ENCODE data around the gene NKAPD1. TPM values are rescaled to one million over a fixed set of nuclear protein-coding genes. Genes with fewer than 3 reads are reported as not detected.

Gene NKAPD1
- total RNA-seq, 1 donor from 2014 or later, result 24.5 TPM

- no peaks in the 10 kb centered on the region for H3K27me3 ChIP-seq (ENCODE audit: control insufficient read depth, insufficient read depth, low read length)
- TF ChIP-seq, protein P1, sequence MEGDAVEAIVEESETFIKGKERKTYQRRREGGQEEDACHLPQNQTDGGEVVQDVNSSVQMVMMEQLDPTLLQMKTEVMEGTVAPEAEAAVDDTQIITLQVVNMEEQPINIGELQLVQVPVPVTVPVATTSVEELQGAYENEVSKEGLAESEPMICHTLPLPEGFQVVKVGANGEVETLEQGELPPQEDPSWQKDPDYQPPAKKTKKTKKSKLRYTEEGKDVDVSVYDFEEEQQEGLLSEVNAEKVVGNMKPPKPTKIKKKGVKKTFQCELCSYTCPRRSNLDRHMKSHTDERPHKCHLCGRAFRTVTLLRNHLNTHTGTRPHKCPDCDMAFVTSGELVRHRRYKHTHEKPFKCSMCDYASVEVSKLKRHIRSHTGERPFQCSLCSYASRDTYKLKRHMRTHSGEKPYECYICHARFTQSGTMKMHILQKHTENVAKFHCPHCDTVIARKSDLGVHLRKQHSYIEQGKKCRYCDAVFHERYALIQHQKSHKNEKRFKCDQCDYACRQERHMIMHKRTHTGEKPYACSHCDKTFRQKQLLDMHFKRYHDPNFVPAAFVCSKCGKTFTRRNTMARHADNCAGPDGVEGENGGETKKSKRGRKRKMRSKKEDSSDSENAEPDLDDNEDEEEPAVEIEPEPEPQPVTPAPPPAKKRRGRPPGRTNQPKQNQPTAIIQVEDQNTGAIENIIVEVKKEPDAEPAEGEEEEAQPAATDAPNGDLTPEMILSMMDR (IDR thresholded peaks at IDR 0.05; ENCODE audit: insufficient read depth, low read length, severe bottlenecking), result no peak
- H3K4me3 ChIP-seq (ENCODE audit: low read depth, low read length), result no peak overlapping the region
- no peaks in the 10 kb centered on the region for H3K36me3 ChIP-seq (ENCODE audit: control insufficient read depth, insufficient read depth, low read length)
- DNase-seq (ENCODE audit: low read depth), result peak; percentile 75
- FAIRE-seq, result peak; percentile 50
Measured at GRCh38 chr11:112128483-112129121, 54.5 kb downstream of the NKAPD1 start.

- FAIRE-seq (no peak), DNase-seq (ENCODE audit: low read depth) (no peak)
- H3K36me3 ChIP-seq (ENCODE audit: control insufficient read depth, insufficient read depth, low read length), result no peaks in the 10 kb centered on the region
- no peaks in the 10 kb centered on the region for H3K27me3 ChIP-seq (ENCODE audit: control insufficient read depth, insufficient read depth, low read length)
- H3K4me3 ChIP-seq (ENCODE audit: low read depth, low read length), result no peak overlapping the region
- TF ChIP-seq, protein P1 (IDR thresholded peaks at IDR 0.05; ENCODE audit: insufficient read depth, low read length, severe bottlenecking), result no peak
Measured at GRCh38 chr11:112129656-112130055, 55.6 kb downstream of the NKAPD1 start.

DNA sequence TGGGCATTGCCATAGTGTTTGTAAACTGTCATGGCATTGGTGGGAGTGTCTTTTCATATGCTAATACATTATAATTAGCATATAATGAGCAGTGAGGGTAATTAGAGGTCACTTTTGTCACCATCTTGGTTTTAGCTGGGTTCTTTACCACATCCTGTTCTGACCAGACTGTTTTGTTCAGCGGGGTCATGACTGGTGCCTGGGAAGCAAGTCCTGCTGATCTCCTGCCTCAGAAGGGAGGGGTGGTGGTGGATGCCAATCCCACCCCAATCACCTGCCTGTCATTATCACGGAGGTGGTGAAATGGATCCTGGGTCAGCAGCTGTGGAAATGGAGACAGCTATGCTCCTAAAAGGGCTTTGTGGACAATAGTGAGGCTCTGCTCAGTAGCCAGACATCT, 58.6 kb downstream of the NKAPD1 start:
- TF ChIP-seq, protein P1 (IDR thresholded peaks at IDR 0.05; ENCODE audit: insufficient read depth, low read length, severe bottlenecking), result no peak
- no peaks in the 10 kb centered on the region for H3K36me3 ChIP-seq (ENCODE audit: control insufficient read depth, insufficient read depth, low read length)
- no peak for DNase-seq (ENCODE audit: low read depth)
- FAIRE-seq, result peak; percentile 70
- no peak overlapping the region for H3K4me3 ChIP-seq (ENCODE audit: low read depth, low read length)
- H3K27me3 ChIP-seq (ENCODE audit: control insufficient read depth, insufficient read depth, low read length), result no peaks in the 10 kb centered on the region

GRCh38 chr11:112134473-112134872, 60.4 kb downstream of the NKAPD1 start:
- TF ChIP-seq, protein P1 (IDR thresholded peaks at IDR 0.05; ENCODE audit: insufficient read depth, low read length, severe bottlenecking), result no peak
- DNase-seq (ENCODE audit: low read depth), result no peak
- no peak for FAIRE-seq
- no peaks in the 10 kb centered on the region for H3K27me3 ChIP-seq (ENCODE audit: control insufficient read depth, insufficient read depth, low read length)
- no peaks in the 10 kb centered on the region for H3K36me3 ChIP-seq (ENCODE audit: control insufficient read depth, insufficient read depth, low read length)
- no peak overlapping the region for H3K4me3 ChIP-seq (ENCODE audit: low read depth, low read length)

Other genes starting within 250 kb of the NKAPD1 start
- gene ALG9, start 202.7 kb upstream of the NKAPD1 start, total RNA-seq, result 24.3 and 30.5 TPM in 2 replicates
- gene FDXACB1, start 195.1 kb upstream of the NKAPD1 start, total RNA-seq, result 0.77 and 2.4 TPM in 2 replicates
- 14.5 and 17.3 TPM in 2 replicates for gene CFAP68, start 194.8 kb upstream of the NKAPD1 start, total RNA-seq
- gene CRYAB, start 162.5 kb upstream of the NKAPD1 start, total RNA-seq, result 1.2 TPM in 1 of 2 replicates, not detected in the other
- gene HSPB2, start 161.6 kb upstream of the NKAPD1 start, total RNA-seq, result not detected in 2 replicates
- 0.26 and 2.3 TPM in 2 replicates for gene C11orf52, start 155.4 kb upstream of the NKAPD1 start, total RNA-seq
- gene DIXDC1, start 137.0 kb upstream of the NKAPD1 start, total RNA-seq, result 9.5 and 10.8 TPM in 2 replicates
- 24.5 and 27.4 TPM in 2 replicates for gene DLAT, start 48.9 kb upstream of the NKAPD1 start, total RNA-seq
- 0.51 and 0.53 TPM in 2 replicates for gene PIH1D2, start 282 bp upstream of the NKAPD1 start, total RNA-seq
- 66.3 and 78.6 TPM in 2 replicates for gene TIMM8B, start 12.5 kb downstream of the NKAPD1 start, total RNA-seq
- 103 and 133 TPM in 2 replicates for gene SDHD, start 12.6 kb downstream of the NKAPD1 start, total RNA-seq
- gene IL18, start 89.8 kb downstream of the NKAPD1 start, total RNA-seq, result 33.8 and 72.1 TPM in 2 replicates
- gene TEX12, start 93.1 kb downstream of the NKAPD1 start, total RNA-seq, result 0.26 TPM in 1 of 2 replicates, not detected in the other
- 1.0 and 2.1 TPM in 2 replicates for gene BCO2, start 101.2 kb downstream of the NKAPD1 start, total RNA-seq
- gene PTS, start 152.1 kb downstream of the NKAPD1 start, total RNA-seq, result 68.4 and 74.4 TPM in 2 replicates
- gene PLET1, start 186.6 kb downstream of the NKAPD1 start, total RNA-seq, result not detected in 2 replicates